GM18502 (cell line): ENCODE measurements around the gene GNB1L.
"Not testable (repeated sequence)": the region's sequence is repeated elsewhere in the genome, so short reads cannot be mapped to it uniquely, and the experiment has no call there.

Experiments used
- ATAC-seq: cut with Tn5 transposase; IDR thresholded peaks from one replicate; pipeline ENCODE4 v1.9.1; 2021; ENCODE audit warnings: mild to moderate bottlenecking; ENCODE audit not compliant: unreplicated experiment, poor library complexity

The GNB1L gene

DNA sequence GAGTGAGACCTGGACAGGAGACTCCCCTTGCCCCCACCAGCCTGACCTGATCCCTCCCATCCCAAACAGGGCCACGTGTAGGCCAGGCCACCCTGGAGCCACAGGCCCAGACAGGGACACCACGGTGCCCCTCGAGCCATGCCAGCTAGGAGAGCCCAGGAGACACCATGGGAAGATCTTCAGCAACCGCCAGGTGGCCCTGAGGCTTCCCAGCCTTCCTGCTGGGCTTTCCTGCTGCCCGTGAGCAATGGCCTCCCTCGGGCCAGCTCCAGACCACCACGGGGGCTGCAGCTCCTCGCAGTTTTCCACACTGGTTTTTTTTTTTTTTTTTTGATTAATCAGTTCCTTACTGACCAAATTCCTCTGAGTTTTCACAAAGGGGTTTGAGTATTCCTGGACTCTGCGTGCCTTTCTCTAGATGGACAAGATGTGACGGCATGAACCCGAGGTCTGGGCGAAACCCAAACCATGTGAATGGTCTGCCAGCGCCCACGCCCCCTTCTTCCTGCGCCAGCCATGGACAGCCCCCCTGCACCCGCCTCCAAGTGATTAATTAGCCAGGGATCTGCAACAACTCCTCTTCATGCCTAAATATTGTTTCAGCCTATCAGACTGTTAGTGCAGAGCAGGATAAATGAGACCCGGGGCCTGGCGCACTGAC, 53.2 kb downstream of the GNB1L start:
- no peak for ATAC-seq

DNA sequence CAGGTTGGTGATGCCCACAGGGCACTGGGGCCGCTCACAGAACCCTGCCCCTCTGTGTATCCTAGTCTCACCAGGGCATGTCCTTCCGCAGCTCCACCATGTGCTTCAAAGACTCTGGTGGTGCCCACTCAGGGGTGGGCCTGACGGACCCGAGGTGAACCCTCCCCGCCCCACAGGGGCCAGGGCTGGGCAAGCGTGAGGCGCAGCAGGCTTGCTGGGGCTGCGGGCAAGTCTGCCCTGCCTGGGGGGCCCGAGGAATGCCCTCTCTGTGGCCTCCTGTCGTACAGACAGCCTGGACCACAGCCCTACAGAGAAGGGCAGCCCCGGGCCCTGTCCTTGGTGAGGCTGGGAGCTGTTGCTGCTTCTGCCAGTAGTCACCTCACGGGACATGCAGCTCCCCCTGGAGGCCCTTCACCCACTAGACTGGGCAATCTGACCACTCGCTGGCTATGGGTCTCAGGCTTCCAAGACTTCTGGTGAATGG, 53.9 kb downstream of the GNB1L start:
- ATAC-seq: no peak

DNA sequence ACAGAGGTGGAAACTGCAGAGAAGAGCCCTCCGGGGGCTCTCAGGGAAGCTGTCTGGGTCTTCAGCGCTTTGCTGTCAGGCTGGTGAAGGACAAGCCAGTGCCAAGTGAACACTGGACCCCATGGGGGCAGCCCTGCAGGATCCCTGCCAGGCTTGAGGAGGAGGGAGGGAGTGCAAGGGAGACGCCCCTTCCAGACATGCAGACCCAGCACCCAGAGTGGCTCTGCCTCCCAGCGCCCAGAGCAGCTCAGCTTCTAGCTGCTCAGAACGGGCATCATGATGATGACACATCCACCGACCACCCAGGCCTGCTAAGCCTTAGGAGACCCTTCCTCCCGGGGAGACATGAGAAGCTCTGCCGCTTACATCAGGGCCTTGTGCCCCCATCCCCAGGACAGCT, 54.4 kb downstream of the GNB1L start:
- ATAC-seq: no peak

DNA sequence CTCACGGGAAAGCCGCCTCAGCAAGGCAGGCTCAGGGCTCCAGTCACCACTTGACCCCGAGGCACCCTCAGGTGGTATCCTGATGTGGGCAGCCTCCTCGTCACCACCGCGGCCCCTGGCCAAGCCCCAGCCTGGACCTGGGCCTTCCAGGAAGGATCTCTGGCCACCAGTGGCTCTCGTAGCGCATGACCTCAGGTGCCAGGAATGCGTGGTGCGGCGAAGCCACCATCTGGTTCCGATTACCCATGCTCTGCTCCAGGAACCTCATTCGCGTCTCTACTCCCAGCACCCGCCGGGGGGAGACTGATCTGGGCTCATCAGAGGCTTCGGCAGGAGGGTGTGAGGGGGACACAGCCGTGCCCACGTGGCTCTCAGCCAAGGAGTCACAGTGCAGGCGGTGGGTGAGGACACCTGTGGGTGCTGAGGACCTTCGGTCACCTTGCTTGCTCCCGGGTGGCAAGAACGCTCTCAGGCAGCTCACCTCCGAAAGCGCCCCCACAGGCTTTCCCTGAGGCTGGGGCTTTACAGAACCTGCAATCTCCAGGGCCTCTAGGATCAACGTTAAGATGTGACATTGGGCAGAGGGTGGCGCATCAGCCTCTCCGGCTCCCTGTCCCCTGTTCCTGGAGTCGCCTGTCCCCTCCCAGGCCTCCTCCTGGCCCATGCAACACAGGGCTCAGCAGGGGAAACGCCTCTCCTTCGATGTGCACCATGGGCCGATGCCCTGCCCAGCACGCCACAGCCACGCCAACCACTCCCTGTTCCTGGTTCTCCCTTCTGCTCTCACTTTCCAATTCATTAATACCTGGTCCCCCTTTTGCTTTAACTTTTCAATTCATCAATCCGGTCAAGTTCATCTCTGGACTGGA, 55.1 kb downstream of the GNB1L start:
- ATAC-seq: no peak

DNA sequence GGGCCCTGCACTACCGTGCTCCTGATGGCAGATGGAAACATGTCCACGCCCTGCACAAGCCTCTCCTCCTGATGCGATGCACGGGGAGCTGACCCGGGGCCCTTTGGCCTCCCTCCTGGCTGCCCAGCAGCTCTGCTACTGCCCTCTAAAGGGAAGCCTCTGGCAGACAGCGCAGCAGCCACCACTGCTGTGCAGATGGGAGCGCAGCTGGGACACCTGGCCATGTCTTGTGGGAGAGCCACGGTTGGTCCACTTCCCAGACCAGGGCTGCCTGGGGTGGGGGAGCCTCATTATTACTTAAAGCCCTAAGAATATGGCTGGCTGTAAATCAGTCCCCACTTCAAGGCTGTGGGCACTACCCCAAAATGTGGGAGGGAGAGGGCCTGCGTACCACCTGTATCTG, 55.8 kb downstream of the GNB1L start:
- no peak for ATAC-seq

DNA sequence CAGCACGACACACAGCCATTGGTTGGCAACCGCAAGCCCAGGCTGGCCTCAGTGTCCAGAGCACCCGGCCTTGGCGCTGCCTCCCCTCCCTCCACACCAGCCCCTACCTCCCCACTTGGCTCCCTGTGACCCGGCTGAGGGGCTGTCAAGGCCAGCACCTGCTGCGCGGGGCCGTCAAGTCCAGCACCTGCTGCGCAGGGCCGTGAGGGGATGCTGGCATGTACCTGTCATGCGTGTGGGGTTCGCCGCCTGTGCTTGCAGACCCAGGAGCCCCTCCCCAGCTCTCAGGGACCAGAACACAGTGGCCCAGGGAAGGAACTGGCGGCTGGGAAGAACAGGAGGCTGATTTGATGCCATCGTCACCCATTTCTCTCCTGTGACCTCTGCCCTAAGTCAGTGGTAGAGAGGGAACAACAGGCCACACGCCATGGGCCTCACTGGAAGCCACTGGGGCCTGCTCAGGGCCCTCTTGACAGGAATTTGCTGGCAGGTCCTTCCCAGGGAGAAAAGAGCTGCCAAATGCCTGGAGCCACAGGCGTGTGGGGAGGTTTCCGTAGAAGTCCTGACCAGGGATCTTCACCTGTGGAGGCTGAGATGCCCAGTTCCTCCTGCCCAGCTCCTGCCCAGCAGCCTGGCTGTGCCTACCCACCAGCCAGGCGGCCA, 56.5 kb downstream of the GNB1L start:
- no peak for ATAC-seq

DNA sequence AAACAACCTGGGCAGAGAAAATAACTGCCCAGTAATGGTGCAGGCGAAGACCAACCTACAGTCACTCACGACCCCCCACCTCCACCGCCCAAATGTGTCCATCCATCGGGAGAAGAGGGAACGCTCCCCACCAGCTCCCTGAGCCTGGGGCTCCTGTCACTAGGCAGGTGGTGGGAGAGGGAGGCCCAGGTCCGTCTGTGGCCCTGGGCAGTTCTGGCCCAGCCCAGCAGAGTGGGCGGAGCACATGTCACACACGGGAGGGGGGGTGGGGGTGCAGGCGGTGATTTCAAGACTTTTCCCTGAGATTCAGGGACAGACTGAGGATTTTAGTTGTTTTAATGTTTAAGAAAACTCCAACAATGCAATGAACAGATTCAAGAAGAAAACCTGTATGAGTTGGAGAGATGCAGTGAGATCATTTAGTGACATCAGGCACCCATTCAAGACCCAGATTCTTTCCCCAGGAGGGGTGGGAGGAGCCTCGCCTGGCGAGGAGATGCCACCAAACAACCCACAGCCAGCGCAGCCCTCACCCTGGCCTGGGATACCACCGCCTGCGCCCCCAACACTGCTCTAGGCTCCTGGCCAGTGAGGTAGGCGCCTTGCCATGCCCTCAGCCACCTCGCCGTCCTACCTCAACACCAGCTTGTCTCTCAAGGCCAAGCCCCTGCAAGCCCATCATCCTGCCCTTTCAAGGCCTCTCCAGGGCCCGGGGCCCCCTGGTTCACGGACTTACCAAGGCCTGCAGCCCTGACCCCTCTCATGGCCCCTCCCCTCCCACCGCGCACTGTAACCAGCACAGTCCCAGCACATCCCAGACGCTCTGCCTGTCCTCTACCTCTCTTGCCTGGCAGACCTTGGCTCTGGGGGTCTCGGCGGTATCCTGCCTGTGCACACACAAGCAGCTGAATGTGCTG, 57.3 kb downstream of the GNB1L start:
- no peak for ATAC-seq

DNA sequence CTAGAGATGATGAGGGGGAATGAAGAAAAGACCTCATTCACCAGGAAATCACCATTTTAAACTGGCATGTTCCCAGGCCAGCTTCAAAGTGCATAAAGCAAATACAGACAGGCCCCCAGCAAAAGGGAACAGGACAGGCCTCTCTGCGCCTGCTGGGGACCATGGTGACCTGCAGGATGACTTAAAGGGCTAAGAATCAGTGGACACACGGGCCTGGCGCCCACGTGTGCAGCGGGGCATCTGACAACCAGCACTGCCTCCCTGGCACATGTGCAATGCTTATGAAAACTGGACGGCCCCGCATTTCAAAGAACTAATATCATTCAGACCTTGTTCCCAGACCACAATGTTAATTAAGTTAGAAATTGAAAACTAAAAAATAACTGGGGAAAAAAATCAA, 58.5 kb downstream of the GNB1L start:
- ATAC-seq: no peak

DNA sequence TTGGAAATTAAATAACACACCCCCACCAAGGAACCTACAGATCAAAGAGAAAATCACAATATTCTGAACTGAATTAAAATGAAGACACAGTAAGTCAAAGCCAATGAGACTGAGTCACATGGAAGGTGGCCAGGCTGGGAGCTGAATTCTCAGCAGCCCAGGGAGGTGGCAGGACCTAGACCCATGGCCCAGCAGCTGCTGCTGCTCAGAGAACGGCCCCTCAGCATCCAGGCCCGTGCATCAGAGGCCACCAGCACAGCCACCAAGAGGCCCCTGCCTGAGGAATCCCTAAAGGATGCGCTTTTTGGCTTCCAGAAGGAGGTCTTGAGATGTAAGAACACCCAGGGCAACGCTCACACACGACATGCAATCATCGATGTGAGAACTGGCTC, 59.1 kb downstream of the GNB1L start:
- no peak for ATAC-seq

DNA sequence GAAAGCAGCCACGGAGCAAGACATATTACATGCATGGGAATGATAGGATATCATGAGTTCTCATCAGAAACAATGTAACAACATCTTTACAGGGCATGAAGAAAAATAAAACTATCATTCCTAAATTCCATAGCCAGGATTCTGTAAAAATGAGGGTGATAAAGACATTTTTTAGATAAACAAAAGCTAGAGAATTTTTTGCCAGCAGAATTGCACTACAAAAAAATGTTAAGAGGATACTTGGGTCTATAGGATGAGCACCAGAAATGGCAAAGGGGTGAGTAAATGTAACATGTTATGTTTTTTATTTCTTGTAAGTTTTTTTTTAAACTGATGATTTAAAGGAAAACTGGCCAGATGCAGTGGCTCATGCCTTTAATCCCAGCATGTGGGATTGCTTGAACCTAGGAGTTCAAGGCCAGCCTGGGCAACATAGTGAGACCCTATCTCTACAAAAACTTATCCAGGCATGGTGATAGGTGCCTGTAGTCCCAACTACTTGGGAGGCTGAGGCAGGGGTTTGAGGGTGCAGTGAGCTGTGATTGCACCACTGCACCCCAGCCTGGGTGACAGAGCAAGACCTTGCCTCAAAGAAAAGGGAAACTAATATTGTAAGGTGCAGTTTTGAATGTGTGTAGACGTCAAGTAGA, 60.9 kb downstream of the GNB1L start:
- ATAC-seq: no peak

DNA sequence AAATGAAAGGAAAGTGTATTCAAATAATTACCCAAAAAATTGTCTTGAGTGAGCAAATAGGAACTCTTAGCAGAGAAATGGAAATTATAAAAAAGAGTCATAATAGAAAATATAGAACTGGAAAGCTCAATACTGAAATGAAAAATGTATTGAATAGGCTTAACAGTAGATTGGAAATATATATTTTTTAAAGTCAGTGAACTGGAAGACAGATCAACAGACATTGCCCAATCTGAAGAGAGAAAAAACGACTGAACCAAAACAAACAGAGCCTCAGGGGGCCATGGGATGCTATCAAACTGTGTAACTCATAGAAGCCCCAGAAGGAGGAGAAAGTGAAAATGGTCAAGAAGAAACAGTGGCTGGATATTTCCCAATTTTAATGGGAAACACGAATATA, 61.5 kb downstream of the GNB1L start:
- ATAC-seq: no peak

DNA sequence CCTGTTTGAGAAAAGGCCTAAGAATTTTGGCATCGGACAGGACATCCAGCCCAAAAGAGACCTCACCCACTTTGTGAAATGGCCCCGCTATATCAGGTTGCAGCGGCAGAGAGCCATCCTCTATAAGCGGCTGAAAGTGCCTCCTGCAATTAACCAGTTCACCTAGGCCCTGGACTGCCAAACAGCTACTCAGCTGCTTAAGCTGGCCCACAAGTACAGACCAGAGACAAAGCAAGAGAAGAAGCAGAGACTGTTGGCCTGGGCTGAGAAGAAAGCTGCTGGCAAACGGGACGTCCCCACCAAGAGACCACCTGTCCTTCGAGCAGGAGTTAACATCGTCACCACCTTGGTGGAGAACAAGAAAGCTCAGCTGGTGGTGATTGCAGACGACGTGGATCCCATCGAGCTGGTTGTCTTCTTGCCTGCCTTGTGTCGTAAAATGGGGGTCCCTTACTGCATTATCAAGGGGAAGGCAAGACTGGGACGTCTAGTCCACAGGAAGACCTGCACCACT, 62.2 kb downstream of the GNB1L start:
- ATAC-seq: not testable (repeated sequence)

DNA sequence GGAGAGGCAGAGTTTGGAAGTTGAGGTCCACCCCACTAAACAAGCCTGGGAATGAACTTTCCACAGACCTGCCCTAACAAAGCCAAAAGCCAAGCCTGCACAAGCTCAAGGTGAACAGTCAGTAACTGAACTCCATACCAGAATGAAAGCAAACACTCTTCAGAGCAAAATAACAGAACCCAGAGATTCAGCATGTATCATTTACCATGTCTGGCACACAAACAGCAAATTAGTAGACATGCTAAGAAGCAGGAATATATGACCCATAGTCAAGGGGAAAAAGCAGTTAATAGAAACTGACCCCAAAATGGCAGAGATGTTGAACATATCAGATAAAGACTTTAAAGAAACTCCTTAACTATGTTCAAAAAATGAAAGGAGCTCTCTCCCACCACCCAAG, 62.8 kb downstream of the GNB1L start:
- no peak for ATAC-seq

DNA sequence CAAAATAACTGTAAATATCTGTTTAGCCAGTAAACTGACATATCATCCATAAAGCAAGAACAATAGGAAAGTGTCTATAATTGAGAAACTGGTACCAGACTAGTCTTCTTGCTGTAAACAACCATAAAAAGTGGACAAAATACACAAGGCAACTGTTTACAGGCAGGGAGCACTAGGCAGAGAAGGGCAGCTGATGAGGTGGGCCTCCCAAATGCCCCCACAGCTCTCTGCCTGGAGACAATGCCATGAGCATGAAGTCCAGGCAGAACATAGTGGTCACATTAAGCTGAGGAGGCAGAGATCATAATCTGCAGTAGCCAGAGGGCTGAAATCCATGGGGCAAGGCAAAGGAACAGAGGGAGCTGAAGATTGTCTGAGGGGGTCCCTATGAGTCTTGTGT, 63.4 kb downstream of the GNB1L start:
- no peak for ATAC-seq

DNA sequence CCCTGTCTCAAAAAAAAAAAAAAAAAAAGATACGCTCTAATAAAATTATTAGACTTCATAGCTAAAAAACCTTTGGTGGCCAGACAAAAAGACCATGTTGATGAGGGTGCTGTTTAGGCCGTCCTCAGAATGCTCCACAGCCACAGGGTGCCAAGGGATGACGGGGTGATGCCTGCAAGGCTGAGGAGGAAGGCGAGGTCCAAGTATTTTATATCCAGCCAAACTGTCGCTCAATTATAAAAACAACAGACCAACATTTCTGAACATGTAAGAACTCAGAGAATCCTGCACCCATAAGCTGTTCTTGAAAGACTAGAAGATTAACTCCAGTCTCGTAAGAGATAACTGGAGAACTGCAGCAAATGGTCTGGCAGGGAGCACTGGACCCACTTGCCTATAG, 64.8 kb downstream of the GNB1L start:
- ATAC-seq: no peak

DNA sequence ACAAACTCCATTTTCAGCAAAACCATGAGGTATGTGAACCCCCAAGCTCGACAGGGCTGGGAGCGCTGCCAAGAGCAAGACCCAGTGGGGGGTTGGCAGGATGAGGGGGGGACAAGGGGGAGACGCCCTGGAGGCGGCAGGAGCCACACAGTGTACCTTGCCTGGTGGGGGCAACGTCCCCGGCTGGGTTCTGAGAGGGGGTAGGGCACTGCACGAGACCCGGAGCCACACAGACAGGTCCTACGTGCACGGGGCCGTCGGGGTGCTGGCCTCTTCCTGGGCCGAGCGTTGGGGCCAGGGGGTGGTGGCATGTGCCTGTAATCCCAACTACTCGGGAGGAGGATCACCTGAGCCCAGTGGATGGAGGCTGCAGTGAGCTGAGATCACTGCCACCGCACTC, 65.3 kb downstream of the GNB1L start:
- no peak for ATAC-seq

DNA sequence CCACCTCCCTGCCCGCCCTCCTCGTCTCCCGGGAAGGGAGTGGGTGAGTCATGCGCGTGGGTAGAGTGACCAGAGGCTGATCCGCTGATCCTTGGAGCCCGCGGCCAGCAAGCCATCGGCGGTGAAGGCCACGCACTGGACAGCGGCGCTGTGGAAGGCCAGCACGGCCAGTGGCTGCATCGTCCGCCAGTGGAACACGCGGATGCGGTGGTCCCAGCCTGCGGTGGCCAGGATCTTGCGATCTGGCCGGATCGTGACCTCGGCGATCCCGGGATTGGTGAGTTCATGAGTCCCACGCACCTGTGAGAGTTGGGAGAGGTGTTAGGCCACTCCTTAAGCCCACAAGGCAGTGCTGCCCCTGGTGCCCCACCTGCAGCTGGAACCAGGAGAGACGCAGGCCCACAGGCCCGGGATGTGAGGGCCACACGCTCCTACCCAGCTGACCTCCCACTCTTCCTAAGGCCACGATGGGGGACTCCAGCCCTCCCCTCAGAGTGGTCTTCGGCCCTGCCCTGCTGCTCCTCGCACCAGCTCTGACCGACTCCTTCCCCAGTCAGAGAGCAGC, 65.9 kb downstream of the GNB1L start:
- ATAC-seq: no peak

DNA sequence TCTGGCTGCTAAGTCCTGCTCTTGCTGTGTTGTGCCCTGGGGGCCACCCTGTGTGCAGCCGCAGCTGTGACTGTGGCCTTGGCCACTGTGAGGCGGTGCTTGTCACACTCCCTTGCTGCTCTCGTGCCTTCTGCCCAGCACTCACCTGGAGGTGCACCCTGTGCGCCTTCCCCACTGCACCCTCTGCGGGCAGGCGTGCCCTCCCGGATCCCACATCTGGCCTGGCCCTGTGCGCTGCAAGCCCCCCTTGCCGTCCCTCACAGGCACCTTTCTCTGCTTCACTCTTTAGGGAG, 66.9 kb downstream of the GNB1L start:
- no peak for ATAC-seq
